HepG2 (cell line): ENCODE data around the gene ST6GALNAC4. TPM values are rescaled to one million over a fixed set of nuclear protein-coding genes. Genes with fewer than 3 reads are reported as not detected.
A peak's percentile ranks its signal among the peaks of the same experiment; 100 is the strongest.

Experiments used
- ATAC-seq: fragments of 200-7000 bp; cut with Tn5 transposase; 3 replicates; pipeline ENCODE4 v1.9.1; 2020; ENCODE audit warnings: mild to moderate bottlenecking, moderate library complexity
- BruUV-seq: library from RNA; stranded (reverse); fragments of 400-500 nt; replicated peaks from 2 replicates; lab custom pipeline; 2021; lab: Mats Ljungman, UMichigan
- CTCF ChIA-PET: fragments of 300-600 bp; formaldehyde crosslinking; extraction: SDS; loops from one replicate; lab custom pipeline; 2021; ENCODE audit warnings: low total read pairs, inconsistent platforms, low intra/inter-chr PET ratio; lab: Yijun Ruan, JAX
- POLR2A ChIA-PET: fragments of 350-600 bp; sonication (Branson Sonifier 250); formaldehyde crosslinking; loops from one replicate; lab custom pipeline; 2020; ENCODE audit warnings: antibody characterized with exemption, inconsistent platforms; lab: Yijun Ruan, JAX
- DNase-seq: peaks from one replicate; pipeline ENCODE4 v3.0.0-alpha.2; 2015; ENCODE audit warnings: low spot score
- FAIRE-seq: peaks from 3 replicates; lab custom pipeline; 2011; peaks lifted over from hg19 to GRCh38; lab: Jason Lieb, UNC
- H2AFZ ChIP-seq: one replicate; pipeline ENCODE4 v1.6.1; 2011; ENCODE audit warnings: low read length, inconsistent platforms
- H3K27ac ChIP-seq: fragments of 300-600 bp; 3 replicates; pipeline ENCODE4 v1.8.0; 2011; ENCODE audit warnings: mixed run types, mild to moderate bottlenecking, mixed read lengths, low read length, inconsistent platforms; ENCODE audit not compliant: insufficient read depth; ENCODE audit errors: extremely low read length
- H3K27me3 ChIP-seq, 2 experiments: fragments of 200-600 bp in 1 of 2; 2 replicates in 1 of 2; 3 replicates in 1 of 2; pipeline versions ENCODE4 v1.6.0 to v1.8.0; 2011; ENCODE audit warnings: low read length in 2 of 2, mild to moderate bottlenecking in 2 of 2, moderate library complexity in 2 of 2, inconsistent platforms in 1 of 2; ENCODE audit not compliant: insufficient read depth in 2 of 2, control insufficient read depth in 1 of 2
- H3K36me3 ChIP-seq, 2 experiments: fragments of 200-600 bp in 1 of 2; replicated peaks in 1 of 2; 2 replicates in 1 of 2; 3 replicates in 1 of 2; pipeline versions ENCODE4 v1.5.1 to v1.8.0; 2011; ENCODE audit warnings: low read length in 2 of 2, inconsistent platforms in 1 of 2; ENCODE audit not compliant: insufficient read depth in 2 of 2, control insufficient read depth in 1 of 2
- H3K4me1 ChIP-seq: 2 replicates; pipeline ENCODE4 v1.5.1; 2012; ENCODE audit warnings: low read length, inconsistent platforms; ENCODE audit not compliant: insufficient read depth
- H3K4me2 ChIP-seq: 2 replicates; pipeline ENCODE4 v1.6.0; 2011; ENCODE audit warnings: low read depth, low read length, inconsistent platforms
- H3K4me3 ChIP-seq, 3 experiments: fragments of 200-600 bp in 1 of 3; sonication (generic), shearing (Covaris generic) in 1 of 3; replicated peaks in 1 of 3; 2 replicates each; pipeline ENCODE4 v1.5.1; 2011 to 2016; ENCODE audit warnings: low read length in 3 of 3, inconsistent platforms in 2 of 3, low read depth in 2 of 3, mild to moderate bottlenecking in 2 of 3, control low read depth in 1 of 3, mixed read lengths in 1 of 3; ENCODE audit not compliant: insufficient read depth in 1 of 3
- H3K79me2 ChIP-seq: one replicate; pipeline ENCODE4 v1.6.1; 2011; ENCODE audit warnings: low read length, inconsistent platforms; ENCODE audit not compliant: insufficient read depth
- H3K9ac ChIP-seq: 2 replicates; pipeline ENCODE4 v1.6.0; 2011; ENCODE audit warnings: mild to moderate bottlenecking, low read depth, low read length, inconsistent platforms; ENCODE audit not compliant: insufficient read depth
- H3K9me3 ChIP-seq: 2 replicates; pipeline ENCODE4 v1.5.1; 2012; ENCODE audit warnings: mild to moderate bottlenecking, low read length
- H4K20me1 ChIP-seq: 2 replicates; pipeline ENCODE4 v1.6.0; 2011; ENCODE audit warnings: inconsistent platforms, mild to moderate bottlenecking, low read length, moderate library complexity; ENCODE audit not compliant: insufficient read depth
- KAT8 ChIP-seq: IDR thresholded peaks from 2 replicates; pipeline ENCODE4 v1.6.1; 2016; ENCODE audit warnings: missing genetic modification reagents, missing compliant biosample characterization
- PHF8 ChIP-seq: sonication (generic); formaldehyde crosslinking; IDR thresholded peaks from 2 replicates; pipeline ENCODE4 v1.5.0; 2020; ENCODE audit warnings: missing genetic modification reagents
- ZBTB33 ChIP-seq: sonication (generic); formaldehyde crosslinking; IDR thresholded peaks from 2 replicates; pipeline ENCODE4 v1.4.0; 2020; ENCODE audit warnings: missing genetic modification reagents
- ZNF407 ChIP-seq: sonication (generic); formaldehyde crosslinking; IDR thresholded peaks from one replicate; pipeline ENCODE4 v1.5.1; 2020; ENCODE audit warnings: mild to moderate bottlenecking, missing genetic modification reagents; ENCODE audit errors: not compliant biosample characterization
- WGBS: methylation state at CpG from one replicate; pipeline ENCODE4 v1.1.6; 2017; ENCODE audit warnings: low lambda C conversion rate; 5-methylcytosine and 5-hydroxymethylcytosine counted together
- in situ Hi-C: cut with HindIII; loops from 2 replicates; pipeline ENCODE4 v1.10.0; 2017; ENCODE audit warnings: low pct_unique_long_range_greater_than_20kb; ENCODE audit not compliant: extremely low pct_ligation_motif_present
- intact Hi-C: fragments of 100-400 bp; cut with micrococcal nuclease; formaldehyde crosslinking; loops from one replicate; pipeline ENCODE4 v1.10.0; 2022; ENCODE audit not compliant: unreplicated experiment
- polyA plus RNA-seq, 8 experiments: library from polyadenylated mRNA; depleted of rRNA in 3 of 8; stranded (reverse) in 7 of 8; unstranded in 1 of 8; fragments of >200 nt; fragmentation: Illumina TruSeq in 4 of 8; extraction: Trizol in 4 of 8; gene quantifications; 2 replicates each; pipeline versions ENCODE4 v1.2.1 to v1.2.3, GENCODE V29; 2011 to 2016; ENCODE audit warnings: low read depth in 4 of 8, missing spikeins in 1 of 8, mixed read lengths in 1 of 8; ENCODE audit not compliant: insufficient read depth in 1 of 8
- total RNA-seq, 5 experiments: library from RNA; depleted of rRNA; stranded (reverse); fragments of >200 nt; fragmentation: Illumina TruSeq; extraction: Trizol; gene quantifications; 2 replicates each; pipeline ENCODE4 v1.2.3, GENCODE V29; 2016; ENCODE audit warnings: low read depth in 1 of 5
- TF ChIP-seq, protein P1 (sequence below): sonication (generic); formaldehyde crosslinking; IDR thresholded peaks from 2 replicates; pipeline ENCODE4 v1.9.0; 2022; ENCODE audit warnings: missing genetic modification reagents, mild to moderate bottlenecking, borderline replicate concordance

Gene ST6GALNAC4
- total and polyA plus RNA-seq, 2 of the 13 experiments (the other 11 are each of a cell fraction or from before 2014, with no cell fraction given): 18.8 to 27.7 TPM

- POLR2A ChIA-PET: interaction anchor here (1.3 to 4.5 kb wide), 3 partner anchors 8 to 11 kb away, joined by 3 to 78 read pairs (median 7); partner anchors contain the start of gene ST6GALNAC4
- WGBS: 50% methylated on average over 3 of the region's 5 CpGs
- FAIRE-seq (no peak), ATAC-seq (peak; percentile 21), DNase-seq (no peak)
- CTCF ChIA-PET: no interaction called here
- Histone ChIP-seq H3K4me1 (peaks cover 41% of the 10 kb centered on the region), H3K9me3 (no peaks in the 10 kb centered on the region), H3K4me2 (peak overlapping the region; percentile 74), H2AFZ (no peak overlapping the region), H3K36me3 (peaks cover 1 to 4% of the 10 kb centered on the region in 2 experiments; a peak in 2 of 5 replicates), H3K9ac (peak overlapping the region; percentile 39; the same call in 1 of the 2 replicates), H3K4me3 (peak overlapping the region in 1 of 3 experiments; percentile 62; a peak in 1 of 6 replicates), H3K79me2 (no peaks in the 10 kb centered on the region), H3K27me3 (no peaks in the 10 kb centered on the region), H4K20me1 (no peaks in the 10 kb centered on the region), H3K27ac (no peak overlapping the region)
- in situ Hi-C loops: no loop called here
- BruUV-seq: TSS peak; percentile 54
- intact Hi-C loops: no loop called here
- TF ChIP-seq ZBTB33 (CRISPR knock-in tag) (no peak), PHF8 (CRISPR knock-in tag) (0 out of 2 replicates have a peak, but pooled peaks have one; percentile 35), KAT8 (CRISPR knock-in tag) (peak; percentile 11; the same call in 1 of the 2 replicates), ZNF407 (CRISPR knock-in tag) (peak; percentile 10)
- TF ChIP-seq, protein P1, sequence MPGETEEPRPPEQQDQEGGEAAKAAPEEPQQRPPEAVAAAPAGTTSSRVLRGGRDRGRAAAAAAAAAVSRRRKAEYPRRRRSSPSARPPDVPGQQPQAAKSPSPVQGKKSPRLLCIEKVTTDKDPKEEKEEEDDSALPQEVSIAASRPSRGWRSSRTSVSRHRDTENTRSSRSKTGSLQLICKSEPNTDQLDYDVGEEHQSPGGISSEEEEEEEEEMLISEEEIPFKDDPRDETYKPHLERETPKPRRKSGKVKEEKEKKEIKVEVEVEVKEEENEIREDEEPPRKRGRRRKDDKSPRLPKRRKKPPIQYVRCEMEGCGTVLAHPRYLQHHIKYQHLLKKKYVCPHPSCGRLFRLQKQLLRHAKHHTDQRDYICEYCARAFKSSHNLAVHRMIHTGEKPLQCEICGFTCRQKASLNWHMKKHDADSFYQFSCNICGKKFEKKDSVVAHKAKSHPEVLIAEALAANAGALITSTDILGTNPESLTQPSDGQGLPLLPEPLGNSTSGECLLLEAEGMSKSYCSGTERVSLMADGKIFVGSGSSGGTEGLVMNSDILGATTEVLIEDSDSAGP (CRISPR knock-in tag): 0 out of 2 replicates have a peak, but pooled peaks have one; percentile 20
Observed at GRCh38 chr9:127905004-127905728, 11.7 kb downstream of the ST6GALNAC4 start.
